ENCODE results near the gene CDH23. TPM values are rescaled to one million over a fixed set of nuclear protein-coding genes. Genes with fewer than 3 reads are reported as not detected.

The CDH23 gene
- total RNA-seq, 2 donors from 2014 or later: 3.9 to 4.4 TPM

- no peaks in the 10 kb centered on the region for H3K36me3 ChIP-seq
- DNase-seq (ENCODE audit: low spot score): no peak
- H3K9me3 ChIP-seq: no peaks in the 10 kb centered on the region
- no peak for TF ChIP-seq CTCF (IDR thresholded peaks at IDR 0.05)
- no peak overlapping the region for H3K27ac ChIP-seq
- H3K27me3 ChIP-seq: no peaks in the 10 kb centered on the region
- H3K4me1 ChIP-seq: no peaks in the 10 kb centered on the region
- H3K4me3 ChIP-seq: no peak overlapping the region
These were observed 59.9 kb downstream of the CDH23 start for GRCh38 chr10:71456631-71457030.

- Histone ChIP-seq H3K27me3 (no peaks in the 10 kb centered on the region), H3K27ac (no peak overlapping the region), H3K4me3 (no peak overlapping the region), H3K4me1 (no peaks in the 10 kb centered on the region), H3K36me3 (no peaks in the 10 kb centered on the region), H3K9me3 (no peaks in the 10 kb centered on the region)
- TF ChIP-seq CTCF (IDR thresholded peaks at IDR 0.05): no peak
- no peak for DNase-seq (ENCODE audit: low spot score)
These were observed 61.2 kb downstream of the CDH23 start for GRCh38 chr10:71457908-71458307.

GRCh38 chr10:71458387-71458786 lies 61.7 kb downstream of the CDH23 start:
- Histone ChIP-seq H3K27ac (no peak overlapping the region), H3K9me3 (no peaks in the 10 kb centered on the region)
- no peak for TF ChIP-seq CTCF (IDR thresholded peaks at IDR 0.05)

GRCh38 chr10:71459513-71459912 lies 62.8 kb downstream of the CDH23 start:
- Histone ChIP-seq H3K4me3 (no peak overlapping the region), H3K27me3 (no peaks in the 10 kb centered on the region), H3K36me3 (no peaks in the 10 kb centered on the region), H3K27ac (no peak overlapping the region), H3K9me3 (no peaks in the 10 kb centered on the region), H3K4me1 (no peaks in the 10 kb centered on the region)
- no peak for TF ChIP-seq CTCF (IDR thresholded peaks at IDR 0.05)
- DNase-seq (ENCODE audit: low spot score): no peak

More at GRCh38 chr10:71458387-71458786, 61.7 kb downstream of the CDH23 start:
- DNase-seq (ENCODE audit: low spot score): no peak
- Histone ChIP-seq H3K27me3 (no peaks in the 10 kb centered on the region), H3K4me3 (no peak overlapping the region), H3K4me1 (no peaks in the 10 kb centered on the region), H3K36me3 (no peaks in the 10 kb centered on the region)

- no peak for TF ChIP-seq CTCF (IDR thresholded peaks at IDR 0.05)
- Histone ChIP-seq H3K27me3 (no peaks in the 10 kb centered on the region), H3K9me3 (no peaks in the 10 kb centered on the region), H3K4me1 (no peaks in the 10 kb centered on the region), H3K27ac (no peak overlapping the region), H3K4me3 (no peak overlapping the region), H3K36me3 (no peaks in the 10 kb centered on the region)
- DNase-seq (ENCODE audit: low spot score): no peak
These were observed 63.9 kb downstream of the CDH23 start for GRCh38 chr10:71460615-71461014.

- H3K4me1 ChIP-seq: no peaks in the 10 kb centered on the region
- no peaks in the 10 kb centered on the region for H3K9me3 ChIP-seq
These were observed 64.7 kb downstream of the CDH23 start for GRCh38 chr10:71461457-71461856.

More at GRCh38 chr10:71461457-71461856, 64.7 kb downstream of the CDH23 start:
- no peak for DNase-seq (ENCODE audit: low spot score)
- no peak overlapping the region for H3K4me3 ChIP-seq
- no peaks in the 10 kb centered on the region for H3K36me3 ChIP-seq
- H3K27me3 ChIP-seq: no peaks in the 10 kb centered on the region
- no peak overlapping the region for H3K27ac ChIP-seq
- TF ChIP-seq CTCF (IDR thresholded peaks at IDR 0.05): no peak

Measured in right atrium auricular region (tissue), 2 donors.